Muscle layer of duodenum (tissue), 2 donors: Measurements from ENCODE around the gene RACK1.

Experiments used
- H3K27ac ChIP-seq: one replicate; pipeline ENCODE4 v1.7.0; 2013; ENCODE audit warnings: mild to moderate bottlenecking, low read length
- H3K27me3 ChIP-seq: one replicate; pipeline ENCODE4 v1.7.0; 2013; ENCODE audit warnings: low read depth, mild to moderate bottlenecking, control low read depth, low read length
- H3K36me3 ChIP-seq, 2 donors: one replicate each; pipeline ENCODE4 v1.7.0; 2013; ENCODE audit warnings: low read length in 2 of 2, control low read depth in 1 of 2, mild to moderate bottlenecking in 1 of 2; ENCODE audit not compliant: insufficient read depth in 2 of 2, control insufficient read depth in 1 of 2
- H3K4me1 ChIP-seq, 2 donors: one replicate each; pipeline ENCODE4 v1.7.0; 2013; ENCODE audit warnings: low read length in 2 of 2, mild to moderate bottlenecking in 2 of 2, control low read depth in 1 of 2, moderate library complexity in 1 of 2; ENCODE audit not compliant: insufficient read depth in 2 of 2, control insufficient read depth in 1 of 2
- H3K4me3 ChIP-seq, 2 donors: one replicate each; pipeline ENCODE4 v1.7.0; 2013; ENCODE audit warnings: low read length in 2 of 2, low read depth in 1 of 2, mild to moderate bottlenecking in 1 of 2
- H3K9me3 ChIP-seq, 2 donors: one replicate each; pipeline ENCODE4 v1.7.0; 2013; ENCODE audit warnings: low read length in 2 of 2, control low read depth in 1 of 2, mild to moderate bottlenecking in 1 of 2; ENCODE audit not compliant: control insufficient read depth in 1 of 2
- donor health status: healthy.

Gene RACK1

GRCh38 chr5:181207214-181207959, 36.3 kb downstream of the RACK1 start:
- Histone ChIP-seq H3K4me3 (peak overlapping the region; percentile 56 to 87), H3K27me3 (no peaks in the 10 kb centered on the region), H3K36me3 (no peaks in the 10 kb centered on the region), H3K4me1 (peaks cover 0 to 32% of the 10 kb centered on the region in 2 donors), H3K9me3 (no peaks in the 10 kb centered on the region), H3K27ac (no peak overlapping the region)

- Histone ChIP-seq H3K27me3 (no peaks in the 10 kb centered on the region), H3K4me1 (peaks cover 0 to 32% of the 10 kb centered on the region in 2 donors), H3K9me3 (no peaks in the 10 kb centered on the region), H3K36me3 (no peaks in the 10 kb centered on the region), H3K4me3 (peak overlapping the region; percentile 56 to 87), H3K27ac (no peak overlapping the region)
Observed at GRCh38 chr5:181205761-181206649, 37.7 kb downstream of the RACK1 start.

GRCh38 chr5:181204826-181205760, 38.6 kb downstream of the RACK1 start, which contains the start of gene TRIM7:
Gene TRIM7, minus strand, starts transcription at chr5:181205196. Its CDS starts 86 bp downstream, at chr5:181205110.
- Histone ChIP-seq H3K27me3 (no peaks in the 10 kb centered on the region), H3K4me3 (peak within 1 kb of the TSS; percentile 56 to 87), H3K36me3 (no peaks in the 10 kb centered on the region), H3K27ac (no peak within 1 kb of the TSS), H3K9me3 (no peaks in the 10 kb centered on the region), H3K4me1 (peaks cover 0 to 32% of the 10 kb centered on the region in 2 donors)

- H3K27ac ChIP-seq = no peak overlapping the region
- no peaks in the 10 kb centered on the region for H3K36me3 ChIP-seq
- H3K4me3 ChIP-seq = peak overlapping the region; percentile 33 to 87
- H3K27me3 ChIP-seq = no peaks in the 10 kb centered on the region
- H3K4me1 ChIP-seq = peaks cover 0 to 32% of the 10 kb centered on the region in 2 donors
- H3K9me3 ChIP-seq = no peaks in the 10 kb centered on the region
Observed at GRCh38 chr5:181204113-181204825, 39.4 kb downstream of the RACK1 start.

GRCh38 chr5:181203777-181204112, 40.0 kb downstream of the RACK1 start:
- Histone ChIP-seq H3K36me3 (no peaks in the 10 kb centered on the region), H3K4me1 (peaks cover 0 to 32% of the 10 kb centered on the region in 2 donors), H3K4me3 (peak overlapping the region; percentile 33 to 87), H3K27ac (no peak overlapping the region), H3K9me3 (no peaks in the 10 kb centered on the region), H3K27me3 (no peaks in the 10 kb centered on the region)

- H3K36me3 ChIP-seq = no peaks in the 10 kb centered on the region
- no peak overlapping the region for H3K4me3 ChIP-seq
- H3K9me3 ChIP-seq = no peaks in the 10 kb centered on the region
- no peak overlapping the region for H3K27ac ChIP-seq
- H3K4me1 ChIP-seq = peaks cover 0 to 32% of the 10 kb centered on the region in 2 donors
- no peaks in the 10 kb centered on the region for H3K27me3 ChIP-seq
Observed at GRCh38 chr5:181203093-181203711, 40.5 kb downstream of the RACK1 start.

- H3K36me3 ChIP-seq = no peaks in the 10 kb centered on the region
- no peak overlapping the region for H3K4me3 ChIP-seq
- no peaks in the 10 kb centered on the region for H3K9me3 ChIP-seq
- H3K4me1 ChIP-seq = peaks cover 0 to 22% of the 10 kb centered on the region in 2 donors
- no peak overlapping the region for H3K27ac ChIP-seq
- no peaks in the 10 kb centered on the region for H3K27me3 ChIP-seq
Observed at GRCh38 chr5:181200816-181201215, 42.9 kb downstream of the RACK1 start.

GRCh38 chr5:181199881-181200638, 43.6 kb downstream of the RACK1 start:
- H3K4me1 ChIP-seq = peaks cover 0 to 14% of the 10 kb centered on the region in 2 donors
- H3K27me3 ChIP-seq = no peaks in the 10 kb centered on the region
- no peaks in the 10 kb centered on the region for H3K36me3 ChIP-seq

GRCh38 chr5:181198905-181199519, 44.7 kb downstream of the RACK1 start:
- no peak overlapping the region for H3K4me3 ChIP-seq
- H3K9me3 ChIP-seq = no peaks in the 10 kb centered on the region
- no peaks in the 10 kb centered on the region for H3K36me3 ChIP-seq
- H3K4me1 ChIP-seq = peaks cover 0 to 4% of the 10 kb centered on the region in 2 donors
- no peak overlapping the region for H3K27ac ChIP-seq
- H3K27me3 ChIP-seq = no peaks in the 10 kb centered on the region

More at GRCh38 chr5:181199881-181200638, 43.6 kb downstream of the RACK1 start:
- Histone ChIP-seq H3K4me3 (no peak overlapping the region), H3K27ac (no peak overlapping the region), H3K9me3 (no peaks in the 10 kb centered on the region)
